Measurements from ENCODE around the gene LIPC. TPM values are rescaled to one million over a fixed set of nuclear protein-coding genes. Genes with fewer than 3 reads are reported as not detected.

The LIPC gene
- total and polyA plus RNA-seq, 2 donors (not counting 3 experiments of a cell fraction or from before 2014, with no cell fraction given): not detected

DNA sequence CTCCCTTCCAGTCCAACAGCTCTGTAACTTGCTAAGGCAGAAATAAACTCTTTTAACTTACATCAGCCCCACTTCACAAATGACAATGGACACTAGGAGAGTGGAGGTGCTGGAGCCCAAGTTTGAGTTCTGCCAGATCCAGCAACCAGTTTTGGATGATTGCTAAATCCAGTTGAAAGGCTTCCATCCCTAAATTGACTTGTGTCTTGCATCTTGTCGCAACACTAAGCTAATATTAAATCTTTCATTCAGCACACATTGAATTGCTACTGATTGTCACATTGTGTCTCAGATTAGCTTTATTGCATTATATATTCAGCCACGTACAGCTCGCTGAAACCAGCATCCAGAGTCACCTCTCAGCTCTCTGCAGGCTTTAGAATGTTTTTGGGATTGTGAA lies 41.7 kb upstream of the LIPC start:
- ChIA-PET POLR2A (no interaction called here), CTCF (no interaction called here)
- Histone ChIP-seq H3K36me3 (ENCODE audit: control insufficient read depth in 2 of 2, extremely low read depth in 1 of 2, insufficient read depth in 2 of 2, low read length in 2 of 2) (no peaks in the 10 kb centered on the region), H3K4me2 (ENCODE audit: insufficient read depth, low read length) (no peak overlapping the region), H3K9ac (replicated peaks; ENCODE audit: extremely low read depth, insufficient read depth, low read length) (no peak overlapping the region), H3K27ac (ENCODE audit: insufficient read depth, low read depth, low read length) (no peak overlapping the region), H3K9me1 (replicated peaks; ENCODE audit: control insufficient read depth, extremely low read depth, insufficient read depth, low read length) (no peaks in the 10 kb centered on the region), H4K20me1 (replicated peaks; ENCODE audit: control insufficient read depth, extremely low read depth, insufficient read depth, low read length) (no peaks in the 10 kb centered on the region), H3K9me3 (replicated peaks; ENCODE audit: control insufficient read depth, insufficient read depth, low read length) (no peaks in the 10 kb centered on the region), H3K27me3 (ENCODE audit: control insufficient read depth in 2 of 2, insufficient read depth in 2 of 2, low read length in 2 of 2) (peaks cover 3 to 18% of the 10 kb centered on the region in 2 experiments), H3K4me1 (ENCODE audit: control insufficient read depth, extremely low read depth, insufficient read depth, low read length) (no peaks in the 10 kb centered on the region), H3K4me3 (replicated peaks in 1 of 3; ENCODE audit: insufficient read depth in 1 of 3, low read depth in 1 of 3, low read length in 3 of 3) (no peak overlapping the region), H3K79me2 (ENCODE audit: control insufficient read depth, insufficient read depth, low read length) (no peaks in the 10 kb centered on the region), H2AFZ (ENCODE audit: low read depth, low read length) (no peak overlapping the region)
- BruUV-seq (replicated peaks): no TSS peak
- FAIRE-seq (no peak), DNase-seq (ENCODE audit: low read depth, low spot score) (no peak)
- no peak for TF ChIP-seq JUN (IDR thresholded peaks at IDR 0.05; ENCODE audit: borderline replicate concordance, insufficient read depth, insufficient read length, low read depth)
- no peak for TF ChIP-seq MYC (IDR thresholded peaks at IDR 0.05; ENCODE audit: low read depth, low read length)
- TF ChIP-seq, protein P1, sequence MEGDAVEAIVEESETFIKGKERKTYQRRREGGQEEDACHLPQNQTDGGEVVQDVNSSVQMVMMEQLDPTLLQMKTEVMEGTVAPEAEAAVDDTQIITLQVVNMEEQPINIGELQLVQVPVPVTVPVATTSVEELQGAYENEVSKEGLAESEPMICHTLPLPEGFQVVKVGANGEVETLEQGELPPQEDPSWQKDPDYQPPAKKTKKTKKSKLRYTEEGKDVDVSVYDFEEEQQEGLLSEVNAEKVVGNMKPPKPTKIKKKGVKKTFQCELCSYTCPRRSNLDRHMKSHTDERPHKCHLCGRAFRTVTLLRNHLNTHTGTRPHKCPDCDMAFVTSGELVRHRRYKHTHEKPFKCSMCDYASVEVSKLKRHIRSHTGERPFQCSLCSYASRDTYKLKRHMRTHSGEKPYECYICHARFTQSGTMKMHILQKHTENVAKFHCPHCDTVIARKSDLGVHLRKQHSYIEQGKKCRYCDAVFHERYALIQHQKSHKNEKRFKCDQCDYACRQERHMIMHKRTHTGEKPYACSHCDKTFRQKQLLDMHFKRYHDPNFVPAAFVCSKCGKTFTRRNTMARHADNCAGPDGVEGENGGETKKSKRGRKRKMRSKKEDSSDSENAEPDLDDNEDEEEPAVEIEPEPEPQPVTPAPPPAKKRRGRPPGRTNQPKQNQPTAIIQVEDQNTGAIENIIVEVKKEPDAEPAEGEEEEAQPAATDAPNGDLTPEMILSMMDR (IDR thresholded peaks at IDR 0.05; ENCODE audit: extremely low read depth in 1 of 2, insufficient read depth in 1 of 2, low read depth in 1 of 2, low read length in 2 of 2): no peak
- no peak for TF ChIP-seq POLR2AphosphoS5 (IDR thresholded peaks at IDR 0.05; ENCODE audit: insufficient read depth, low read depth, low read length)
- no peak for TF ChIP-seq EZH2 (IDR thresholded peaks at IDR 0.05; ENCODE audit: borderline replicate concordance, low read depth, low read length, severe bottlenecking)
- no peak for TF ChIP-seq FOS (IDR thresholded peaks at IDR 0.05; ENCODE audit: borderline replicate concordance, insufficient read depth, low read length)
- TF ChIP-seq, protein P2, sequence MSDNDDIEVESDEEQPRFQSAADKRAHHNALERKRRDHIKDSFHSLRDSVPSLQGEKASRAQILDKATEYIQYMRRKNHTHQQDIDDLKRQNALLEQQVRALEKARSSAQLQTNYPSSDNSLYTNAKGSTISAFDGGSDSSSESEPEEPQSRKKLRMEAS (IDR thresholded peaks at IDR 0.05; ENCODE audit: insufficient read depth, insufficient read length): no peak
- TF ChIP-seq POLR2A (IDR thresholded peaks at IDR 0.05; ENCODE audit: low read depth, low read length): no peak
- TF ChIP-seq GATA2 (IDR thresholded peaks at IDR 0.05; ENCODE audit: insufficient read depth, insufficient read length, low read depth, low read length): no peak
- intact Hi-C loops (cut with micrococcal nuclease): no loop called here
- dilution Hi-C loops (cut with MboI; ENCODE audit: extremely low pct_ligation_motif_present, low sequenced_read_pairs): no loop called here

Data from endothelial cell of umbilical vein (primary cell).